H1 (cell line): Measurements from ENCODE around the gene C14orf93. TPM values are rescaled to one million over a fixed set of nuclear protein-coding genes. Genes with fewer than 3 reads are reported as not detected.

Experiments used
- ASH2L ChIP-seq: fragments of 200-600, 300-600 bp; sonication (generic); IDR thresholded peaks from one replicate; pipeline ENCODE4 v1.7.1; 2017; ENCODE audit warnings: low read length
- CEBPB ChIP-seq: IDR thresholded peaks from 2 replicates; pipeline ENCODE4 v1.6.1; 2012; ENCODE audit warnings: low read depth, low read length
- CHD2 ChIP-seq: IDR thresholded peaks from 2 replicates; pipeline ENCODE4 v1.6.1; 2012; ENCODE audit warnings: low read length, improper control_type of control experiment
- CTBP2 ChIP-seq: IDR thresholded peaks from 2 replicates; pipeline ENCODE4 v1.7.0; 2011; ENCODE audit warnings: borderline replicate concordance, mild to moderate bottlenecking, moderate library complexity, mixed read lengths, low read length; ENCODE audit not compliant: insufficient read depth, insufficient read length
- GTF2F1 ChIP-seq: IDR thresholded peaks from 2 replicates; pipeline ENCODE4 v1.6.1; 2012; ENCODE audit warnings: low read depth, low read length, improper control_type of control experiment, borderline replicate concordance
- HDAC2 ChIP-seq, 2 experiments: fragments of 300-600 bp in 1 of 2; sonication (generic) in 1 of 2; IDR thresholded peaks; 2 replicates each; pipeline ENCODE4 v1.6.1; 2011 to 2012; ENCODE audit warnings: low read depth in 2 of 2, low read length in 2 of 2, mild to moderate bottlenecking in 2 of 2, moderate library complexity in 2 of 2, borderline replicate concordance in 1 of 2, inconsistent platforms in 1 of 2
- JUN ChIP-seq: IDR thresholded peaks from 2 replicates; pipeline ENCODE4 v1.6.1; 2011; ENCODE audit warnings: low read depth, mild to moderate bottlenecking, improper control_type of control experiment, low read length
- JUND ChIP-seq: IDR thresholded peaks from 2 replicates; pipeline ENCODE4 v1.6.1; 2011; ENCODE audit warnings: mild to moderate bottlenecking, improper control_type of control experiment, low read length
- KDM5A ChIP-seq: fragments of 200-600 bp; IDR thresholded peaks from 2 replicates; pipeline ENCODE4 v1.7.1; 2012; ENCODE audit warnings: mild to moderate bottlenecking, low read length, inconsistent platforms, mixed read lengths
- PHF8 ChIP-seq: fragments of 200-600 bp; sonication (generic); conservative IDR thresholded peaks from 2 replicates; pipeline ENCODE4 v1.7.1; 2012; ENCODE audit warnings: low read depth, mild to moderate bottlenecking, inconsistent platforms, low read length, moderate library complexity
- POLR2A ChIP-seq, 2 experiments: IDR thresholded peaks; 1 replicate in 1 of 2; 2 replicates in 1 of 2; pipeline ENCODE4 v1.6.1; 2011; ENCODE audit warnings: low read depth in 2 of 2, low read length in 2 of 2, mild to moderate bottlenecking in 2 of 2; ENCODE audit errors: control extremely low read depth in 1 of 2
- RAD21 ChIP-seq, 2 experiments: IDR thresholded peaks in 1 of 2; conservative IDR thresholded peaks in 1 of 2; 2 replicates each; pipeline ENCODE4 v1.6.1; 2011; ENCODE audit warnings: low read depth in 2 of 2, low read length in 2 of 2, improper control_type of control experiment in 1 of 2, inconsistent platforms in 1 of 2, mild to moderate bottlenecking in 1 of 2, moderate library complexity in 1 of 2
- RXRA ChIP-seq: IDR thresholded peaks from 2 replicates; pipeline ENCODE4 v1.6.1; 2011; ENCODE audit warnings: low read depth, mild to moderate bottlenecking, low read length, moderate library complexity; ENCODE audit not compliant: insufficient read depth
- SIN3A ChIP-seq, 2 experiments: IDR thresholded peaks in 1 of 2; conservative IDR thresholded peaks in 1 of 2; 2 replicates each; pipeline ENCODE4 v1.6.1; 2011 to 2012; ENCODE audit warnings: low read length in 2 of 2, improper control_type of control experiment in 1 of 2, low read depth in 1 of 2, mild to moderate bottlenecking in 1 of 2
- SIX5 ChIP-seq: IDR thresholded peaks from 2 replicates; pipeline ENCODE4 v1.6.1; 2011; ENCODE audit warnings: mild to moderate bottlenecking, low read depth, low read length
- SP1 ChIP-seq: IDR thresholded peaks from 2 replicates; pipeline ENCODE4 v1.6.1; 2011; ENCODE audit warnings: low read depth, low read length
- TAF1 ChIP-seq: IDR thresholded peaks from 2 replicates; pipeline ENCODE4 v1.6.1; 2011; ENCODE audit warnings: mild to moderate bottlenecking, low read depth, low read length
- polyA plus RNA-seq, 7 experiments: library from polyadenylated mRNA; depleted of rRNA in 3 of 7; stranded (reverse) in 5 of 7; unstranded in 2 of 7; fragments of >200 nt in 5 of 7; fragments of 200-250 nt in 2 of 7; gene quantifications; 1 replicate in 5 of 7; 2 replicates in 1 of 7; 4 replicates in 1 of 7; pipeline versions ENCODE4 v1.2.1 to v1.2.3, GENCODE V29; 2011 to 2013; ENCODE audit warnings: missing spikeins in 2 of 7, mixed read lengths in 2 of 7
- total RNA-seq: library from RNA; stranded (reverse); fragmentation: NEBNext Ultra II Directional; extraction: Animal tissue kit (Norgen Biotek cat#: 25700); gene quantifications from 2 replicates; pipeline ENCODE4 v1.2.1, GENCODE V29; 2021
- TF ChIP-seq, protein P1 (sequence below): IDR thresholded peaks from 2 replicates; pipeline ENCODE4 v1.6.1; 2012; ENCODE audit warnings: low read length, inconsistent platforms
- TF ChIP-seq, protein P2 (sequence below), 3 experiments: IDR thresholded peaks; 1 replicate in 2 of 3; 2 replicates in 1 of 3; pipeline versions ENCODE4 v1.5.1 to v1.6.1; 2011; ENCODE audit warnings: low read length in 3 of 3, mild to moderate bottlenecking in 3 of 3, inconsistent platforms in 2 of 3, low read depth in 1 of 3, moderate library complexity in 1 of 3; ENCODE audit not compliant: insufficient read depth in 1 of 3; ENCODE audit errors: control extremely low read depth in 1 of 3

The C14orf93 gene
- total and polyA plus RNA-seq, 2 of the 8 experiments (the other 6 are each of a cell fraction or from before 2014, with no cell fraction given): 7.8 to 8.2 TPM

DNA sequence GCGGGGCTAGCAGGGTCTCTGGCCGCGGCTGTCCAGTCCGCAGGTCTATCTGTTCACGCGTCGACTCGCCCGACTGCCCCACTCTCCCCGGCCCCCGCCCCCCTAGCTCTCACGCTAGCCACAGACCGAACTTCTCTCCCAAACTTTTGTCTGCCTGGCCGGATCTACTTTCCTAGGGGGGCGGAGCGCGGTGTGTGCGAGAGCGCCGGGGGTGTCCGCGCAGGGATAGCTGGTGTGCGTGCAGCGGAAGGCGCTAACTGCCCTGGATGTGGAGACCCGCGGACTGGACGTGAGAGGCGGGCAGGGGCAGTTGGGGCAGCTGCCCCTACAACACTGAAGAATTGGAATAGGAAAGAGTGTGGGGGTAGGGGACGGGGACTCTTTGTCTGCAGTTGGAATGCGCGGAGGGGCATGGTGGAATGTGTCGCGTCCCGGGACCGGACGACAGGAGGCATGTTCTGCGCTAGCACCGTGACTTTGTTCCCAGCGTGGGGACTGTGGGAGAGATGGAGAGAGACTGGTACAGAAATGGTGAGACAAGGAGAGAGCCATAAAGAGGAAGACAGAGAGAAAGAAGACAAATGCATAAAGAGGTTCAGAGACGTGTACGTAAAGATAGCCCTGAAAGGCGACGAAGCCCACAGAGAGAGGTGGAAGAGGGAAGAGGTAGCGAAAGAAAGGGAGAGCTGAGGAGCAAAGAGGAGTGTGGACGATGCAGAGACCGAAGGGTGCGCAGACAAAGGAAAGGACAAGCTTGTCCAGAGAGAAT is 27.3 kb downstream of the C14orf93 start, which contains the start of gene AJUBA (continued):
- TF ChIP-seq, protein P1, sequence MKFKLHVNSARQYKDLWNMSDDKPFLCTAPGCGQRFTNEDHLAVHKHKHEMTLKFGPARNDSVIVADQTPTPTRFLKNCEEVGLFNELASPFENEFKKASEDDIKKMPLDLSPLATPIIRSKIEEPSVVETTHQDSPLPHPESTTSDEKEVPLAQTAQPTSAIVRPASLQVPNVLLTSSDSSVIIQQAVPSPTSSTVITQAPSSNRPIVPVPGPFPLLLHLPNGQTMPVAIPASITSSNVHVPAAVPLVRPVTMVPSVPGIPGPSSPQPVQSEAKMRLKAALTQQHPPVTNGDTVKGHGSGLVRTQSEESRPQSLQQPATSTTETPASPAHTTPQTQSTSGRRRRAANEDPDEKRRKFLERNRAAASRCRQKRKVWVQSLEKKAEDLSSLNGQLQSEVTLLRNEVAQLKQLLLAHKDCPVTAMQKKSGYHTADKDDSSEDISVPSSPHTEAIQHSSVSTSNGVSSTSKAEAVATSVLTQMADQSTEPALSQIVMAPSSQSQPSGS: 0 out of 2 replicates have a peak, but pooled peaks have one; percentile 49
- TF ChIP-seq TAF1 (no peak; the same call in 1 of the 2 replicates), SIX5 (no peak), SP1 (peak; percentile 76), CEBPB (no peak), JUND (no peak), HDAC2 (IDR thresholded peaks at IDR 0.05; ENCODE audit: borderline replicate concordance in 1 of 2, low read depth in 2 of 2, low read length in 2 of 2) (peak in 1 of 2 experiments; percentile 95; a peak in 2 of 4 replicates), JUN (no peak), KDM5A (no peak), ASH2L (peak; percentile 91), PHF8 (0 out of 2 replicates have a peak, but pooled peaks have one; percentile 67), POLR2A (IDR thresholded peaks at IDR 0.05; ENCODE audit: control extremely low read depth in 1 of 2, low read depth in 2 of 2, low read length in 2 of 2) (no peak), GTF2F1 (no peak), CTBP2 (peak; percentile 84), SIN3A (conservative IDR thresholded peaks at IDR 0.05 in 1 of 2, IDR thresholded peaks at IDR 0.05 in 1 of 2; ENCODE audit: low read depth in 1 of 2, low read length in 2 of 2) (peak in 1 of 2 experiments; percentile 89; a peak in 2 of 4 replicates), RAD21 (IDR thresholded peaks at IDR 0.05 in 1 of 2, conservative IDR thresholded peaks at IDR 0.05 in 1 of 2; ENCODE audit: low read depth in 2 of 2, low read length in 2 of 2) (no peak), CHD2 (peak; percentile 94), RXRA (no peak)
- TF ChIP-seq, protein P2, sequence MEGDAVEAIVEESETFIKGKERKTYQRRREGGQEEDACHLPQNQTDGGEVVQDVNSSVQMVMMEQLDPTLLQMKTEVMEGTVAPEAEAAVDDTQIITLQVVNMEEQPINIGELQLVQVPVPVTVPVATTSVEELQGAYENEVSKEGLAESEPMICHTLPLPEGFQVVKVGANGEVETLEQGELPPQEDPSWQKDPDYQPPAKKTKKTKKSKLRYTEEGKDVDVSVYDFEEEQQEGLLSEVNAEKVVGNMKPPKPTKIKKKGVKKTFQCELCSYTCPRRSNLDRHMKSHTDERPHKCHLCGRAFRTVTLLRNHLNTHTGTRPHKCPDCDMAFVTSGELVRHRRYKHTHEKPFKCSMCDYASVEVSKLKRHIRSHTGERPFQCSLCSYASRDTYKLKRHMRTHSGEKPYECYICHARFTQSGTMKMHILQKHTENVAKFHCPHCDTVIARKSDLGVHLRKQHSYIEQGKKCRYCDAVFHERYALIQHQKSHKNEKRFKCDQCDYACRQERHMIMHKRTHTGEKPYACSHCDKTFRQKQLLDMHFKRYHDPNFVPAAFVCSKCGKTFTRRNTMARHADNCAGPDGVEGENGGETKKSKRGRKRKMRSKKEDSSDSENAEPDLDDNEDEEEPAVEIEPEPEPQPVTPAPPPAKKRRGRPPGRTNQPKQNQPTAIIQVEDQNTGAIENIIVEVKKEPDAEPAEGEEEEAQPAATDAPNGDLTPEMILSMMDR (IDR thresholded peaks at IDR 0.05; ENCODE audit: control extremely low read depth in 1 of 3, insufficient read depth in 1 of 3, low read depth in 1 of 3, low read length in 3 of 3): no peak
